Nucleus accumbens (tissue), 56 donors: Measurements from ENCODE around the gene PIGQ.

Experiments
- DNase-seq, 56 donors: peaks; one replicate each; lab custom pipeline; 2025; lab: John Stamatoyannopoulos, UW

The PIGQ gene

DNA sequence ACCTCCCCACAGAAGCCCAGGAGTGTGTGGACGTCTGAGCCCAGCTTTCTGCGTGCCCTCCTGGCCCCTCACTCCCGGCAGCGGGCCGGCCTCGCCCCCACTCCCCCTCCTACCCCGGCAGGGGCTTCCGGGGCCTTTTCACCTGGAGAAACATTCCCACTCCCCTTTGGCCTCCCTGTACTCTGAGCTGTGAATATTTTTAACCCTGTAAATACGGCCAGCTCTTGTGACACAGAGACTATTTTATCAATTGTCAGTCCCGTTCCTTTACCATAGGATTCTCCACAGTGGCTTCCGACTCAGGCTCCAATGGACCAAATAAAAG, 15.5 kb upstream of the PIGQ start:
- DNase-seq = no peak

- DNase-seq = no peak
These were observed 15.0 kb upstream of the PIGQ start for GRCh38 chr16:554640-555365.

DNA sequence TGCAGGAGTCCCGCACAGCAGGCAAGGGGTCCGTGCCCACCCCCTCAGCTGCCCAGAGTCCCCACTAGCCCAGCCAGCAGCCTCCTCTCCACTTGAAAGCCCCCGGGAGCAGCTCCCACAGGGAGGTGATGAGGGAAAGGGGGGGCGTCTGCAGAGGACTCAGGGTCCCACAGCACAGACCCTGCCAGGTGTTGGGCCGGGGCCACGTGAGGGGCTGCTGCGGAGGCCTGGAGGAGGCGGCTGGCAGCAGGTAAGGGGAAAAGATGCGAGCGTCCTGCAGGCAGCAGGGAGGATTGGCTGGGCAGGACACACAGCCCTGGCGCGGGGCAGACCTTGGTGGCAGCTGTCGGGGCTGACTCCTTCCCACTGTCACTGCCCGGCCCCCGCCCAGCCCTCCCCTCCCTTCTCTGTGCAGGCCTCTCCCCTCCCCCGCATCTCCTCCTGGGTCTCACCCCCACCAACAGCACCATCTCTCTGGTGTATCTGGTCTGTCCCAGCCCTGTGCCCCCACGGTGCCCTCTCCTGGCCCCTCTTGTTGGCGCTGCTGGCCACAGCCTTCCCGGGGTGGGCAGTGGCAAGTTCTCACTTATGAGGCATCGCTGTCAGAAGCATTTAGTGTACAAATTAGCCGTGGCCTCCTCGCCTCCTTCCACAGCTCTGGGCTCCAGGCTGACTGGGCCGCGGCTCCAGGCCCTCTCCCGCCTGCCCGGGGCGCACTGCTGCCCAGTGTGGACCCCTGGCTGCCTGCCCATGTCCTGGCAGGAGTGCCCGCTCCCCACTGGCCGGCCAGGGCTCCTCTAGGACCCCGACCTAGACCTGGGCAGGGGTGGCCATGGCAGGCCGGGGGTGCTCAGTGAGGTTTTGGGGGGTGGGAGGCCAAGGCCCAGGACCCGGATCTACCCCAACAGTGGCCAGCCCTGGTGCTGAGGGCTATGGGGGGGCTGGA, 14.0 kb upstream of the PIGQ start:
- DNase-seq = no peak

DNA sequence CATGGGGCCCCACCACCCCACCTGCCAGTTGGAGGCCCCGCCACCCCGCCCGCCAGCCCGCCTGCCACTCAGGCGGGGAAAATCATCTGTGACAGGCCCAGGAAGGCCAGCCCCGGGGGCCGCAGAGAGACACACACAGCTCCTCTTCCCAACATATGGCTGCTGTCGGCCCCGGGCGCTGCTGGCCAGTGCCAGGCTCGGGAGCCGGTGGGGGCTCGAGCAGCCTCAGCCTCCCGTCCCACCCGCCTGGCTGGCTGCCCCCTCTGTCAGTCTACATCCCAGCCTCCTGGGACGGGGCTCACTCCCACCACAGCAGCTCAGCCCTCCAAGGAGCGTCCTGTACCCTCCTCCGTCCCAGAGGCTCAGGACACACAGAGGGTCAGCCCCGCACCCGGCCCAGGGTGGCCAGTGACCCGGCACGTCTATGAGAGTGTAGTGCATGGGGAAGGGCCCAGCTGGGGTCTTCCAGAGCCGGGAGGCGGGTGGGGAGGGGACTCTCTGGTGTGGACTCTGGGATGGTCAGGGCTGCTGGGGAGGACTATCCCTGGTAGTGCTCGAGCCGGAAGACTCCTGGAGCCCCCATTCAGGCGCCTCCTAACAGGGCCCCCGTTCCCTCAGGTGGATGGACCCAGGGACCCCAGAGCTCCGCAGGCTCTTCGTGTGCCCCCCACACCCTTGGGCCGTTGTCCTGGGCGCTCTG, 13.1 kb upstream of the PIGQ start:
- DNase-seq = no peak

DNA sequence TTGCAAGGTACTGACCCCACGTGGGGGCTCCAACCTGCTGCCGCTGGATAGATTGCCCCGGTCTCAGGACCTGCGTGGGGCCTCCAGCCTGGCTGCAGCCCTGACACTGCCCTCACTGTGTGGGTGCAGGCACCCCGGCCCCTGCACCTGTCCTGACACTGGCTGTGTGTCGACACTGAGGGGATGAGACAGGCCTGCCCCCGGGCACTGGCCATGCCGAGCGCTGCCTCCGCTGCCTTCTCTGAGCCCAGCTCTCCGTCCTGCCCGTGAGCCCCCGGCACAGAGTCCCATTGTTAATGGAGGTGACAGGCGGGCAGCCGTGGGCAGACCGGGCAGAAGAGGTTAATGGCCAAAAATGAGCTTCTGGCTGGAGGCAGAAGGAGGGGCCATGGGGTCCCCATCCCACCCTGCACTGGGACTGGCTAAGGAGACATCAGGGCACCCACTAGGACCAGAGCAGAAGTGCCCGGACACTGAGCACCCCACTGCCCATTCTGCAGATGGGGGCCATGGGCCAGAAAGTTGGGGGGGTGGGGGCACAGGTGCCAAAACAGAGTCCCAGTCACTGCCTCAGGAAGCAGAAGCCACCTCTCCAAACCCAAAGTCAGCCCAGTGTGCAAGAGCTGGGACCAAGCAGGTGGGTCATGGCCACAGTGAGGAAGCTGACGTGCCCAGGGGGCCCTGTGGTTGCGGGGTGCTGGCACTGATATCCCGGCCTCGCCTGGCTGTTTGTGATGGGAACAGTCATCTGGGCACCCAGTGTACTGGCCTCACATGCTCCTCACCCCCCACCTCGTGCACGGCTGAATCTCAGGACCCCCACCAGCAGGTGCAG, 12.1 kb upstream of the PIGQ start:
- DNase-seq = no peak

DNA sequence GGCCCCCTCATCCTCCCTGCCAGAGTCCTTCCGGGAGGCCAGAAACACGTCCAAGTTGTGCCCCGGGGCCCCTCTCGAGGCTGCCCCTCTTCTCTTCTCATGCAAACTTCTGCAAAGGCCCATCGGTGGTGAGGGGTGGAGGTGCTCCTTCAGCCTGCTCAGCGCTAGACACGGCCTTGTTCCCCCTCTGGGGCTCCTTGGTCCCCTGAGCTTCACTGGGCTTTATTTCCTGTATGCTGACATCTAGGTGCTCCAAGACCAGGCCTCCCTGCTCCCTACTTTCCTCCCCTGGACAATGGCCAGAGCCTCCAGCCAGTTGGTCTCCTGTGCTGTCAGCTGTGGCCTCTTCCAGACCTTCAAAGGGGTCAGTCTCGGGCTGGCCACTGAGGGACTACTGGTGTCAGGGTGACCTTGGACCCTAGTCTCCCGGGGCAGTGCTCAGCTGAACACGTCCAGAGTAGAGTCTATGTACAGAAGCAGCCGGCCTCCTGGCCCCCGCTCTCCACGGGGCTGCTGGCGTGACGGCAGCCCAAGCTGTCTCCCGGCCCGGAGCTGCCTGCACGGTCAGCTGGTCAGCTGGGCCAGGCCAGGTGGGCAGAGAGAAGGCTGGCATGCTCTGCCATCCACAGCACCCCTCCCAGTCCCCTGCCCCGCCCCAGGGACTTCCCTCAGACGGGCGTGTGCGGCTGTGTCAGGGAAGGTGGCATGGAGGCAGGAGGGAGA, 11.3 kb upstream of the PIGQ start:
- DNase-seq = no peak

- no peak for DNase-seq
These were observed 10.8 kb upstream of the PIGQ start for GRCh38 chr16:559021-559380.

- no peak for DNase-seq
These were observed 10.2 kb upstream of the PIGQ start for GRCh38 chr16:559411-560203.

DNA sequence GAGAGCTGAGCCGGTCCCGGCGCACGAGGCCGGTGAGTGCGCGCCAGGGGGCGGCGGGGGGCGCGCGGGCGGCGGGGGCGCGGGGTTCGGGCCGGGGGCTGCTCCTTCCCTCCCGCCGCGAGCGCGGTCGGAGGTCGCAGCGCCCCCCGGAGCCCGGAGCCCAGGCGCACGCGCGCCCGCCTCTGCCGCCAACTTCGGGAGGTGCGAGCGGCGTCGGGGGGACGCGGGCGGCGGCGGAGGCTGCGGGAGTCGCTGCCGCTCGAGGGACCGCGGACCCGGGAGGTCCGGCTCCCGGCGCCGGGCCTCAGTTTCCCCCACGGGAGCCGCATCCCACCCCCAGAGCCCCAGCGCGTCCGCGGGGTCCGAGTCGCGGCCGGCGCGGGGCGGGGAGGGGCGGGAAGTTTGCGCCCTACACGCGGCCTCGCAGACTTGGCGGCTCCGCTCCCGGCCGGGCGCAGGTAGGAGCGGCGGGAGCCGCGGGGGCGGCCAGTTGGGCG, 9.5 kb upstream of the PIGQ start, which contains the start of gene PRR35:
PRR35 (plus strand) TSS at position 191 of the 497 bp plus-strand sequence. CDS start 2,901 bp downstream, outside the sequence.
- DNase-seq = no peak

GRCh38 chr16:560701-561412, 8.9 kb upstream of the PIGQ start:
- DNase-seq = no peak

- DNase-seq = no peak
These were observed 8.4 kb upstream of the PIGQ start for GRCh38 chr16:561413-561794.

DNA sequence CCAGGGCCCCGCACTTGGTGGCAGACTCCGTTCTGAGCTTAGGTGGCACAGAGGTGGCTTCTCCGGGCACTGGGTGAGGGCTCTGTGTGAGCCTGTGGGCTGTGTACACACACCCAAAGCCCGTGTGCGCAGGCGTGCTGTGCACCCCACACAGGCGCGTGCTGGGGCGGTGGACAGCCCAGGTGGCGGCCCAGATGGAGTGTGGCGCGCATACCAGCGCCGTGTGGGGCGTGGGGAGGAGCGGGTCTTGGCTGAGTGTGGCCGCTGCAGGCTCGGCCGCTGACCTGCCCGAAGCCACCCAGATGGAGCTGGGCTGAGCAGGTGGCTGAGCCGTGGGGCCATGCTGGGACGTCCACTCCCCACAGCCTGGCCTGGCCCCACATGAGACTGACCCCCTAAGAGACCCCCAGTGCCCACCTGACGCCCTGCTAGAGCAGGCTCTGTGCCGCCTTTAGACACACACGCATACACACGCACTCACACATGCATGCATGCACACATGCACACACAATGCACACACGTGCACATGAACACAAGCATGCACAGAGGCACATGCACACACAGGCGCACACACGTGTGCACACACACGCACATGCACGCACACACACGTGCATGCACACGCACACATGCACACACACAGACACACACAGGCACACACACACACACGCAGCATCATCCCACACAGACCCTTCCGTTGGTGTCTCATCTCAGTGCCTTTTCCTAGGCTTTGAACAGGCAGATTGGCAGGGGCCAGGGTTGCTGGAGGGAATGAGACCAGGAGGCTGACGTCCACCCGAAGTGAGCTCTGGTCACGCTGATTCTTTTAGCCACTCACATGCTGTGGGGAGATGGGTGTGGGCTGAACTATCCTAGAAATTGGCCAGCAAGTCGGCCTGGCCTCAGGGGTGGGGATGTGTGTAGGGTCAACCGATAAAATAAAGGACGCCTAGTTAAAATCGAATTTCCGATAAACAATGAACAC, 7.5 kb upstream of the PIGQ start:
- DNase-seq = no peak

DNA sequence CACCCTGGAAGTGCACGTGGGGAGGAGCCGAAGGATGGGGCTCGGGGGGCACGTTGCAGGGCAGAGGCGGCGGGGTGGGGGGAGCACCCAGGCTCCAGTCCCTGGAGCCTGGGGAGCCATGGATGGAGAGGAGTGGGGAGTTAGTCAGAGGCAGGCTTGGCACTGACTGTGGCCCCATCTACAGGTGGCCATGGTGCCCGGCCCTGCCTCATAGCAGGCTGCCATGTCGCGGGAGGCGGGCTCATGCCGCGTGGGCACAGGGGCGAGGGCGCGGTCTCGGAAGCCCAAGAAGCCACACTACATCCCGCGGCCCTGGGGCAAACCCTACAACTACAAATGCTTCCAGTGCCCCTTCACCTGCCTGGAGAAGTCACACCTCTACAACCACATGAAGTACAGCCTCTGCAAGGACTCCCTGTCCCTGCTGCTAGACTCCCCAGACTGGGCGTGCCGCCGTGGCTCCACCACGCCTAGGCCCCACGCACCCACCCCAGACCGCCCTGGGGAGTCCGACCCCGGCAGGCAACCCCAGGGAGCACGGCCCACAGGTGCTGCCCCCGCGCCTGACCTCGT, 6.6 kb upstream of the PIGQ start:
- DNase-seq = no peak

GRCh38 chr16:564690-565418, 4.9 kb upstream of the PIGQ start:
- DNase-seq = no peak

GRCh38 chr16:565419-566330, 4.1 kb upstream of the PIGQ start:
- DNase-seq = no peak
